ENCODE results near the gene TLDC2. TPM values are rescaled to one million over a fixed set of nuclear protein-coding genes. Genes with fewer than 3 reads are reported as not detected.
A peak's percentile ranks its signal among the peaks of the same experiment; 100 is the strongest.

TLDC2 gene
- total and polyA plus RNA-seq, 2 of the 8 experiments (the other 6 are each of a cell fraction or from before 2014, with no cell fraction given) = 0.29 to 0.34 TPM

- H4K91ac ChIP-seq (replicated peaks; ENCODE audit: insufficient read length, low read length) = no peak overlapping the region
- H3K18ac ChIP-seq (ENCODE audit: extremely low read depth, low read length) = no peak overlapping the region
- no peak overlapping the region for H2BK12ac ChIP-seq (ENCODE audit: low read depth, low read length)
- H3K4ac ChIP-seq (replicated peaks; ENCODE audit: insufficient read length, low read depth, low read length) = no peak overlapping the region
- no peak overlapping the region for H2AK5ac ChIP-seq (ENCODE audit: low read depth, low read length)
- peak overlapping the region; percentile 29; the same call in 1 of the 2 replicates for H2BK5ac ChIP-seq (ENCODE audit: low read depth, low read length)
- peak overlapping the region in 1 of 2 experiments; percentile 71; a peak in 1 of 4 replicates for H3K4me2 ChIP-seq (ENCODE audit: insufficient read depth in 1 of 2, low read depth in 2 of 2, low read length in 2 of 2)
- H3K9ac ChIP-seq (replicated peaks in 1 of 4; ENCODE audit: extremely low read depth in 1 of 4, low read depth in 3 of 4, low read length in 3 of 4) = no peak overlapping the region
- no peak overlapping the region for H3K4me3 ChIP-seq (ENCODE audit: extremely low read depth in 1 of 4, insufficient read depth in 2 of 4, low read depth in 3 of 4, low read length in 4 of 4)
- no peak overlapping the region for H2AFZ ChIP-seq (ENCODE audit: low read length)
- no peaks in the 10 kb centered on the region for H3K79me2 ChIP-seq (ENCODE audit: control insufficient read depth in 1 of 2, insufficient read depth in 2 of 2, low read length in 2 of 2)
- FAIRE-seq (peak; percentile 24), DNase-seq (ENCODE audit: low read depth in 1 of 2, low spot score in 2 of 2) (peak; percentile 65 to 87)
- CTCF ChIA-PET (ENCODE audit: partially characterized antibody) = interaction anchor here (0.7 to 5.3 kb wide), 20 partner anchors 11 to 236 kb away, joined by 3 to 45 read pairs (median 6); partner anchors contain the start of gene DSN1
- no peaks in the 10 kb centered on the region for H3K9me3 ChIP-seq (ENCODE audit: insufficient read depth in 2 of 2, low read depth in 1 of 2, low read length in 1 of 2)
- no peak overlapping the region for H2BK120ac ChIP-seq (replicated peaks; ENCODE audit: low read depth, low read length)
- POLR2A ChIA-PET (ENCODE audit: partially characterized antibody) = interaction anchor here (1.0 to 5.9 kb wide), 9 partner anchors 9 to 262 kb away, joined by 3 to 42 read pairs (median 6); a partner anchor contains a TSS
- no peaks in the 10 kb centered on the region for H3K27me3 ChIP-seq (replicated peaks in 1 of 4; ENCODE audit: control insufficient read depth in 3 of 4, extremely low read depth in 1 of 4, insufficient read depth in 3 of 4, low read length in 3 of 4)
- H3K27ac ChIP-seq (ENCODE audit: low read depth, low read length) = no peak overlapping the region
- H3K56ac ChIP-seq (replicated peaks; ENCODE audit: insufficient read length, low read depth, low read length) = no peak overlapping the region
- peak overlapping the region; percentile 45; the same call in 1 of the 2 replicates for H4K8ac ChIP-seq (ENCODE audit: extremely low read depth, insufficient read depth, low read length)
- 72% methylated on average over 8 of the region's 9 CpGs; no CpG with 5 or more reads in 1 of the 2 experiments for WGBS, 2 experiments (ENCODE audit: extremely low coverage in 1 of 2, insufficient coverage in 1 of 2, insufficient read length in 1 of 2, insufficient replicate concordance in 2 of 2, low coverage in 1 of 2, low lambda C conversion rate in 2 of 2, missing lambda C conversion rate in 1 of 2)
- 0 out of 2 replicates have a peak, but pooled peaks cover 2% of the 10 kb centered on the region for H3K79me1 ChIP-seq (ENCODE audit: low read depth, low read length)
- no peak overlapping the region for H2BK15ac ChIP-seq (ENCODE audit: low read length)
- H3K23me2 ChIP-seq (ENCODE audit: low read depth, low read length) = no peaks in the 10 kb centered on the region; the same call in 1 of the 2 replicates
- H2BK20ac ChIP-seq (ENCODE audit: low read length) = no peak overlapping the region
- peaks cover 0 to 2% (median 0%) of the 10 kb centered on the region in 4 experiments; a peak in 1 of 8 replicates for H3K36me3 ChIP-seq (ENCODE audit: control insufficient read depth in 2 of 4, insufficient read depth in 4 of 4, low read length in 3 of 4)
- no peak overlapping the region for H3K23ac ChIP-seq (ENCODE audit: insufficient read length)
- peaks cover under 1 to 8% (median 4%) of the 10 kb centered on the region in 4 experiments; a peak in 5 of 7 replicates for H3K4me1 ChIP-seq (replicated peaks in 1 of 4; ENCODE audit: control insufficient read depth in 3 of 4, insufficient read depth in 4 of 4, low read length in 3 of 4)
- H3K14ac ChIP-seq (ENCODE audit: insufficient read length) = no peak overlapping the region
- no peak overlapping the region for H4K5ac ChIP-seq (ENCODE audit: insufficient read length, low read depth, low read length)
- peaks cover 0 to 1% of the 10 kb centered on the region in 2 experiments for H4K20me1 ChIP-seq (replicated peaks in 1 of 2; ENCODE audit: control insufficient read depth in 1 of 2, insufficient read depth in 2 of 2, low read length in 2 of 2)
- peak; percentile 97 for TF ChIP-seq KDM1A (IDR thresholded peaks at IDR 0.05; ENCODE audit: borderline replicate concordance, low read length)
- TF ChIP-seq TCF12 (IDR thresholded peaks at IDR 0.05; ENCODE audit: low read depth, low read length) = no peak
- TF ChIP-seq HDAC2 (IDR thresholded peaks at IDR 0.05; ENCODE audit: borderline replicate concordance in 1 of 2, low read depth in 2 of 2, low read length in 2 of 2) = peak in 1 of 2 experiments; percentile 75; a peak in 1 of 4 replicates
- peak; percentile 49; the same call in 1 of the 2 replicates for TF ChIP-seq MAX (IDR thresholded peaks at IDR 0.05)
- TF ChIP-seq RAD21 (IDR thresholded peaks at IDR 0.05 in 1 of 2, conservative IDR thresholded peaks at IDR 0.05 in 1 of 2; ENCODE audit: low read depth in 2 of 2, low read length in 2 of 2) = peak; percentile 53 to 67
- TF ChIP-seq SP4 (IDR thresholded peaks at IDR 0.05; ENCODE audit: low read length) = no peak
- no peak for TF ChIP-seq CBX8 (IDR thresholded peaks at IDR 0.05; ENCODE audit: borderline replicate concordance, low read depth, low read length)
- TF ChIP-seq SP2 (IDR thresholded peaks at IDR 0.05; ENCODE audit: low read length) = no peak
- no peak for TF ChIP-seq TAF1 (IDR thresholded peaks at IDR 0.05; ENCODE audit: low read depth, low read length)
Measured at GRCh38 chr20:36836591-36837269, 39.2 kb upstream of the TLDC2 start.

Measured in H1 (cell line).